Measurements from ENCODE around the gene POLR2M.

The POLR2M gene

DNA sequence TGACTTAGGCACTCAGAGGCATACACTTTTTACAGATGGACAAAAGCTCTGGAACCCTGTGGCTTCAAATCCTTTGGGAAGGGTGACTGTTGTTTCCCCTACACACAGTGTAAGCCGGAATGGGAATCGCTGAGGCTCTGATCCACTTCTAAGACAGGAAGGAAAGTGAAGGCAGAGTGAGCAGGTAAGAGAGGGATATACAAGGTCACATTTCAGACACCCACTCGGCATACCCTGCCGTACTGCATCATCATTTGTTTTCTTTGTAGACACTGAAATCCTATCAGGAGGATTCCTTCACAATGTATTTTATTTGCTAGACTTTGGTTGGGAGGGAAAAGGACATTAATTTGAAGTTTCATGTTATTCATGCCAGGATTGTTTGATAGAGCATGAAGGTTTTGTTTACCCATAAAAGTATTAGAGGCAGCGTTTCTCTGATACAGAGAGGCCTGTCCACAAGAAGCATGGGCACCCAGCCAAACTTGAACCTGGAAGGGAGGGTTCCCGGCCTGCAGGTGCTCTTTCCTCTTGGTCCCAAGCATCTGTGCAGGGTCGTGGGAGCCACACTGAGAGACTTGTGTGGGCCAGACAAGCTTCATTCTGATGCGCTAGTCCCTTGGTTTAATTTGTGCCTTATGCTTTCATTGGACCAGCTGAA, 21.9 kb upstream of the POLR2M start:
- Histone ChIP-seq H3K79me2 (ENCODE audit: control insufficient read depth, insufficient read depth, low read length) (no peaks in the 10 kb centered on the region), H2BK5ac (ENCODE audit: low read length) (no peak overlapping the region), H3K27ac (ENCODE audit: low read depth, low read length) (no peak overlapping the region), H2AK5ac (ENCODE audit: low read length) (no peak overlapping the region), H3K9ac (ENCODE audit: low read length) (no peak overlapping the region), H3K4me2 (ENCODE audit: low read length) (no peak overlapping the region), H3K18ac (ENCODE audit: low read length) (no peak overlapping the region), H3K4ac (ENCODE audit: low read depth, low read length) (no peak overlapping the region), H4K8ac (ENCODE audit: low read depth, low read length) (no peak overlapping the region), H3K27me3 (ENCODE audit: insufficient read depth, low read length, poor library complexity) (no peaks in the 10 kb centered on the region), H3K56ac (ENCODE audit: low read length) (no peak overlapping the region), H3K79me1 (ENCODE audit: low read length) (no peaks in the 10 kb centered on the region), H3K23ac (ENCODE audit: low read length) (no peak overlapping the region), H3K36me3 (ENCODE audit: control insufficient read depth, insufficient read depth, low read length) (no peaks in the 10 kb centered on the region), H4K5ac (ENCODE audit: low read length) (no peak overlapping the region), H3K4me3 (ENCODE audit: low read length) (no peak overlapping the region), H3K4me1 (ENCODE audit: control insufficient read depth, low read depth, low read length) (no peaks in the 10 kb centered on the region), H2BK15ac (replicated peaks; ENCODE audit: low read depth) (no peak overlapping the region), H2BK120ac (ENCODE audit: low read depth, low read length) (no peak overlapping the region)
- DNase-seq: no peak
- WGBS (ENCODE audit: extremely low coverage, insufficient coverage, low lambda C conversion rate): no CpG with 5 or more reads among the region's 8 CpGs

- Histone ChIP-seq H3K9ac (ENCODE audit: low read length) (no peak overlapping the region), H3K79me2 (ENCODE audit: control insufficient read depth, insufficient read depth, low read length) (no peaks in the 10 kb centered on the region), H3K18ac (ENCODE audit: low read length) (no peak overlapping the region), H2BK5ac (ENCODE audit: low read length) (no peak overlapping the region), H3K4me3 (ENCODE audit: low read length) (no peak overlapping the region), H3K4me1 (ENCODE audit: control insufficient read depth, low read depth, low read length) (no peaks in the 10 kb centered on the region), H2AK5ac (ENCODE audit: low read length) (no peak overlapping the region), H3K27ac (ENCODE audit: low read depth, low read length) (no peak overlapping the region), H3K36me3 (ENCODE audit: control insufficient read depth, insufficient read depth, low read length) (no peaks in the 10 kb centered on the region), H4K8ac (ENCODE audit: low read depth, low read length) (no peak overlapping the region), H3K4ac (ENCODE audit: low read depth, low read length) (no peak overlapping the region), H3K27me3 (ENCODE audit: insufficient read depth, low read length, poor library complexity) (no peaks in the 10 kb centered on the region), H2BK120ac (ENCODE audit: low read depth, low read length) (no peak overlapping the region), H3K4me2 (ENCODE audit: low read length) (no peak overlapping the region), H2BK15ac (replicated peaks; ENCODE audit: low read depth) (no peak overlapping the region), H3K56ac (ENCODE audit: low read length) (no peak overlapping the region), H3K23ac (ENCODE audit: low read length) (no peak overlapping the region), H3K79me1 (ENCODE audit: low read length) (no peaks in the 10 kb centered on the region), H4K5ac (ENCODE audit: low read length) (no peak overlapping the region)
- no peak for DNase-seq
- no CpG with 5 or more reads among the region's 7 CpGs for WGBS (ENCODE audit: extremely low coverage, insufficient coverage, low lambda C conversion rate)
These were observed 21.0 kb upstream of the POLR2M start for GRCh38 chr15:57685306-57686095.

DNA sequence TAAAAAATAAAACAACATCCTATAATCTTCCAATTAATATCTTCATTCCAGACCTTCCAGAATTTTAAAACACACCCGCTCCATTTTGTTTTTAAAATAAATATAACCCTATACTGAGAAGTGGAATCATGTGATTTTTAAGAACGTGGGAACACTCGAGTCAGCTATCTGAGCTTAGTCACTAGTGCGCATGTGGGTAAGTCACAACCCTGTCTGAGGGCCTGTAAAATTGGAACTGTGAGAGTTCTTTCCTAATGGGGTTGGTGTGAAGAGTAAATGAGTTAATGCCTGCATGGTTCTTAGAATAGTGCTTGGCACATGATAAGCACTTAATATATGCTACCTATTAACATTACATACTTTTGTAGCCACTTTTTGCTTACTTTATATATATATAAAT, 19.9 kb upstream of the POLR2M start:
- Histone ChIP-seq H3K27me3 (ENCODE audit: insufficient read depth, low read length, poor library complexity) (no peaks in the 10 kb centered on the region), H3K27ac (ENCODE audit: low read depth, low read length) (no peak overlapping the region)
- 100% methylated on average over 1 of the region's 4 CpGs for WGBS (ENCODE audit: extremely low coverage, insufficient coverage, low lambda C conversion rate)

DNA sequence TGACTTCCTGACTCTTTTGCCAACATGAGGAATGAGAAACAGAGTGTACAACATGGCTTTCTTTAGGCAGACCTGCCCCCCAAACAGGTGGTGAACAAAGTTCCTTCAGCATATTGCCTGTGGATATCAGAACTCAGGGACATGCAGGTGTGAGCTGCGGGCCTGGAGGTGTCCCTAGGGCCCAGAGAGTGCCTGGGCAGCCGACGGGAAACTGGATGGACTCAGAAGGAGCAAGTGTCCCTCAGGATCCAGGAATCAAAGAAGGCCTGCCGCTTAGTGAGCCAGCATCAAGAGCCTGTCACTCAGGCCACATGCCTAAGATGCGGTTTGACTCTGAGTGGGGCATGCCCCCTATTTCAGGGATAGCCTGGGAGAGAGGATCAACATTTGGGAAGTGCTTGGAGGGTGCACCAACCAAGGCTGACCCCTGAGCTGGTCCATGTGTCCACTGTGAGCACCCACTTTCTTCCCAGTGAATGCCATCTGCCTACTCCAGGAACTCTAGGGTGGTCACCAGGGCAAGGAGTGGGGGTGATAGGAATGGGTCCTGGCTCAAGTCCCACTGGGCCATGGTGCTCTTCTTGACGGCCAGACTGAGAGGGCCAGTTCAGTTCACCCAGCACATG, 16.1 kb upstream of the POLR2M start:
- Histone ChIP-seq H3K9ac (ENCODE audit: low read length) (no peak overlapping the region), H3K4me1 (ENCODE audit: control insufficient read depth, low read depth, low read length) (no peaks in the 10 kb centered on the region), H3K18ac (ENCODE audit: low read length) (no peak overlapping the region), H4K8ac (ENCODE audit: low read depth, low read length) (no peak overlapping the region), H2BK120ac (ENCODE audit: low read depth, low read length) (no peak overlapping the region), H3K4me3 (ENCODE audit: low read length) (no peak overlapping the region), H3K4ac (ENCODE audit: low read depth, low read length) (no peak overlapping the region), H2BK5ac (ENCODE audit: low read length) (no peak overlapping the region), H3K79me1 (ENCODE audit: low read length) (no peaks in the 10 kb centered on the region), H3K27me3 (ENCODE audit: insufficient read depth, low read length, poor library complexity) (no peaks in the 10 kb centered on the region), H4K5ac (ENCODE audit: low read length) (no peak overlapping the region), H3K4me2 (ENCODE audit: low read length) (no peak overlapping the region), H3K36me3 (ENCODE audit: control insufficient read depth, insufficient read depth, low read length) (no peaks in the 10 kb centered on the region), H3K79me2 (ENCODE audit: control insufficient read depth, insufficient read depth, low read length) (no peaks in the 10 kb centered on the region), H3K27ac (ENCODE audit: low read depth, low read length) (no peak overlapping the region), H3K56ac (ENCODE audit: low read length) (no peak overlapping the region), H2AK5ac (ENCODE audit: low read length) (no peak overlapping the region), H3K23ac (ENCODE audit: low read length) (no peak overlapping the region), H2BK15ac (replicated peaks; ENCODE audit: low read depth) (no peak overlapping the region)
- WGBS (ENCODE audit: extremely low coverage, insufficient coverage, low lambda C conversion rate): no CpG with 5 or more reads among the region's 6 CpGs
- DNase-seq: no peak

More for the DNA sequence above, 19.9 kb upstream of the POLR2M start:
- no peak overlapping the region for H3K9ac ChIP-seq (ENCODE audit: low read length)
- no peaks in the 10 kb centered on the region for H3K79me2 ChIP-seq (ENCODE audit: control insufficient read depth, insufficient read depth, low read length)
- H2BK120ac ChIP-seq (ENCODE audit: low read depth, low read length): no peak overlapping the region
- H3K18ac ChIP-seq (ENCODE audit: low read length): no peak overlapping the region
- H3K36me3 ChIP-seq (ENCODE audit: control insufficient read depth, insufficient read depth, low read length): no peaks in the 10 kb centered on the region
- no peak overlapping the region for H2AK5ac ChIP-seq (ENCODE audit: low read length)
- no peak for DNase-seq
- no peak overlapping the region for H3K23ac ChIP-seq (ENCODE audit: low read length)
- H3K79me1 ChIP-seq (ENCODE audit: low read length): no peaks in the 10 kb centered on the region
- H3K4me2 ChIP-seq (ENCODE audit: low read length): no peak overlapping the region
- H3K56ac ChIP-seq (ENCODE audit: low read length): no peak overlapping the region
- no peak overlapping the region for H4K5ac ChIP-seq (ENCODE audit: low read length)
- no peak overlapping the region for H3K4ac ChIP-seq (ENCODE audit: low read depth, low read length)
- no peak overlapping the region for H4K8ac ChIP-seq (ENCODE audit: low read depth, low read length)
- H3K4me3 ChIP-seq (ENCODE audit: low read length): no peak overlapping the region
- no peak overlapping the region for H2BK15ac ChIP-seq (replicated peaks; ENCODE audit: low read depth)
- H2BK5ac ChIP-seq (ENCODE audit: low read length): no peak overlapping the region
- no peaks in the 10 kb centered on the region for H3K4me1 ChIP-seq (ENCODE audit: control insufficient read depth, low read depth, low read length)

DNA sequence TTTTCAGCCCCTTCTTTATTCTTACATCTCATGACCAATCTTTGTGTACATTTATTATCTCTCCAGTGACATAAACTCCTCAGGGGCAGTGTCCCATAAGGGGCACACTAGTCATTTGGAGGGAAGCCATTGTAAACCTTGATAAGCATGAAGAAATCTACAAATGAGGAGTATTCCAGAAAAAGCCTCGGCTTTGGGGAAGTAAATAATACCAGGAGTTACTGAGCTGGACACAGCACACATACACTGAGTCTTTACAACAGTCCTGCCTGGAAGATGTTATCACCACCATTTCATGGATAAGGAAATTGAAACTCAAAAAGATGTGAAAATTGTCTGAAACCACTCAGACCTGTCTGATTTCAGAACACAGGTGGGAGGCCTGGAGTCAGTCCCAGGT, 15.4 kb upstream of the POLR2M start:
- H3K23ac ChIP-seq (ENCODE audit: low read length): no peak overlapping the region
- no peak overlapping the region for H3K4ac ChIP-seq (ENCODE audit: low read depth, low read length)
- H2BK15ac ChIP-seq (replicated peaks; ENCODE audit: low read depth): no peak overlapping the region
- H3K36me3 ChIP-seq (ENCODE audit: control insufficient read depth, insufficient read depth, low read length): no peaks in the 10 kb centered on the region
- no CpG with 5 or more reads among the region's 1 CpG for WGBS (ENCODE audit: extremely low coverage, insufficient coverage, low lambda C conversion rate)
- no peak overlapping the region for H4K5ac ChIP-seq (ENCODE audit: low read length)
- H4K8ac ChIP-seq (ENCODE audit: low read depth, low read length): no peak overlapping the region
- no peaks in the 10 kb centered on the region for H3K4me1 ChIP-seq (ENCODE audit: control insufficient read depth, low read depth, low read length)
- no peak overlapping the region for H3K4me2 ChIP-seq (ENCODE audit: low read length)
- no peak overlapping the region for H3K56ac ChIP-seq (ENCODE audit: low read length)
- DNase-seq: no peak
- H2AK5ac ChIP-seq (ENCODE audit: low read length): no peak overlapping the region
- H3K18ac ChIP-seq (ENCODE audit: low read length): no peak overlapping the region
- H3K27ac ChIP-seq (ENCODE audit: low read depth, low read length): no peak overlapping the region
- no peak overlapping the region for H2BK5ac ChIP-seq (ENCODE audit: low read length)
- H3K27me3 ChIP-seq (ENCODE audit: insufficient read depth, low read length, poor library complexity): no peaks in the 10 kb centered on the region
- H3K4me3 ChIP-seq (ENCODE audit: low read length): no peak overlapping the region
- H3K79me2 ChIP-seq (ENCODE audit: control insufficient read depth, insufficient read depth, low read length): no peaks in the 10 kb centered on the region
- no peak overlapping the region for H2BK120ac ChIP-seq (ENCODE audit: low read depth, low read length)
- H3K9ac ChIP-seq (ENCODE audit: low read length): no peak overlapping the region
- no peaks in the 10 kb centered on the region for H3K79me1 ChIP-seq (ENCODE audit: low read length)

All from mesendoderm (in vitro differentiated cells).